ENCODE results near the gene SIL1.
"Not testable (repeated sequence)": the region's sequence is repeated elsewhere in the genome, so short reads cannot be mapped to it uniquely, and the experiment has no call there.

Gene SIL1

GRCh38 chr5:139138109-139138508 lies 60.1 kb downstream of the SIL1 start:
- DNase-seq, result no peak

- no peak for DNase-seq
These were observed 60.5 kb downstream of the SIL1 start for GRCh38 chr5:139137697-139138096.

GRCh38 chr5:139134906-139135305 lies 63.3 kb downstream of the SIL1 start:
- no peak for DNase-seq

- DNase-seq, result no peak
These were observed 64.9 kb downstream of the SIL1 start for GRCh38 chr5:139133282-139133681.

- no peak for DNase-seq
These were observed 65.7 kb downstream of the SIL1 start for GRCh38 chr5:139132515-139132914.

- DNase-seq, result no peak
These were observed 66.2 kb downstream of the SIL1 start for GRCh38 chr5:139131921-139132432.

- no peak for DNase-seq
These were observed 66.7 kb downstream of the SIL1 start for GRCh38 chr5:139131465-139131864.

GRCh38 chr5:139131062-139131461 lies 67.1 kb downstream of the SIL1 start:
- DNase-seq, result no peak

- no peak for DNase-seq
These were observed 68.0 kb downstream of the SIL1 start for GRCh38 chr5:139130214-139130613.

- DNase-seq, result no peak
These were observed 71.5 kb downstream of the SIL1 start for GRCh38 chr5:139126711-139127111.

- DNase-seq, result no peak
These were observed 72.2 kb downstream of the SIL1 start for GRCh38 chr5:139125991-139126390.

- no peak for DNase-seq
These were observed 73.2 kb downstream of the SIL1 start for GRCh38 chr5:139124774-139125520.

GRCh38 chr5:139121120-139121519 lies 77.0 kb downstream of the SIL1 start:
- DNase-seq, result no peak

- DNase-seq, result no peak
These were observed 77.6 kb downstream of the SIL1 start for GRCh38 chr5:139120521-139120920.

GRCh38 chr5:139118804-139119203 lies 79.4 kb downstream of the SIL1 start:
- no peak for DNase-seq

- no peak for DNase-seq
These were observed 80.8 kb downstream of the SIL1 start for GRCh38 chr5:139117342-139117884.

- DNase-seq, result no peak
These were observed 82.0 kb downstream of the SIL1 start for GRCh38 chr5:139116100-139116655.

- DNase-seq, result no peak
These were observed 84.3 kb downstream of the SIL1 start for GRCh38 chr5:139113892-139114291.

- not testable (repeated sequence) for DNase-seq
These were observed 85.8 kb downstream of the SIL1 start for GRCh38 chr5:139112362-139112761.

- no peak for DNase-seq
These were observed 87.5 kb downstream of the SIL1 start for GRCh38 chr5:139110526-139111168.

GRCh38 chr5:139108063-139108824 lies 89.9 kb downstream of the SIL1 start:
- no peak for DNase-seq

- no peak for DNase-seq
These were observed 92.5 kb downstream of the SIL1 start for GRCh38 chr5:139105621-139106071.

Data from CD4-positive, alpha-beta T cell treated with Interferon gamma for 1 hour (primary cell).